HG03439 (cell line): ENCODE measurements around the gene TRAF7.

Source experiments
- ATAC-seq: cut with Tn5 transposase; IDR thresholded peaks from one replicate; pipeline ENCODE4 v1.9.1; 2021; ENCODE audit warnings: mild to moderate bottlenecking, moderate library complexity; ENCODE audit not compliant: unreplicated experiment

TRAF7 gene

GRCh38 chr16:2180962-2181923 lies 25.7 kb downstream of the TRAF7 start:
- ATAC-seq: no peak

- no peak for ATAC-seq
These were observed 26.4 kb downstream of the TRAF7 start for GRCh38 chr16:2181952-2182351.

DNA sequence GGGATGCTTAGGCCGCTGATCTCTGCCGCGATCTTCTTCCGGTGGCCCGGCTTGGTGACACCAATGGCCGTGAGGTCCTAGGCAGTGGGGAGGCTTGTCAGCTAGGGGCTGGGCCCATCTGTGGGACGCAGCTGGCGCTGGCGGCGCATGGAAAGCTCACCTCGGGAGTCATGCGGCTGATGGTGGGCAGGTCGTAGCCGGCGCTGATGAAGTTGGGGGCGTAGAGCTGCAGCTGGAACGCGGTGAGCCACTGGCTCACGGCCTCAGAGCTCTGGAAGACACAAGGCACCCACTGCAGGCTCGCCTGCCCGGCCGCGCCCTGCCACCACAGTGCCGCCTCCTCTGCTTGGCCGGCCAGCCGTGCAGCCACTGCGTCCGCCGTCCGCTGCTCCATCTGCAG lies 28.1 kb downstream of the TRAF7 start:
- no peak for ATAC-seq

DNA sequence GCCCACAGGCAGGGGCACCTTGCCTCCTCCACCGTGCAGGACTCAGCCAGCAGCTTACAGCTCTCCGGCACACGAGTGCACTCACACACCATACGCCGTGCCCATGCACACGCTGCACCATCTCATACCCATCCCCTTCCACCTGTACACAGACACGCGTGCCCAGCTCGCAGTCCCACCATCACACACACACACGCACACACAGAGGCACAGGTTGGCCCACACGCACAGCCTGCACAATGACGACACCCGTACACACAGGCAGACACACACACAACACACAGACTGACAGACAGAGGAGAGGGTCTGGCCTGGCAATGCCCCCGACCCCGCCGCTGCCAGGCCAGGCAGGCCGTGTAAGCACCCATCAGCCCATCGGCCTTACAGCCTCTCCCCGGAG lies 28.8 kb downstream of the TRAF7 start:
- ATAC-seq: no peak

DNA sequence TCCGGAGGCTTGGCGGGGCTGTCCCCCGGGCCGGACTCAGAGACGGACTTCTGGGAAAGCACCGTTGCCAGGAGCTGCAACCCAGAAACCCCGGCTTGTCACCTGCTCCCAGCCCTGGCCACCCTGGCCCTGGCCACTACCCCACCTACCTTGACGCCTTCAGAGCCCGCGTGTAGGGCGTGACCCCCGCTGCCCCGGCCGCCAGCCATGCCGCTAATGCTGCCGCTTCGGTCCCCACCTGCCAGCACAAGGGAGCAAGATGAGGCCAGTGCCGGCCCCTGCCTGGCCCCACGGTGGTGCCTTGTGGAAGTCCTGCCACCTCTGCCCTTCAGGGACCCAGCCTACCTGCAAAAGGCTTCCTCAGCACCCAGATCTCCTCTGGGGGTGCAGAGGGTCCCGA lies 29.4 kb downstream of the TRAF7 start:
- ATAC-seq: no peak

DNA sequence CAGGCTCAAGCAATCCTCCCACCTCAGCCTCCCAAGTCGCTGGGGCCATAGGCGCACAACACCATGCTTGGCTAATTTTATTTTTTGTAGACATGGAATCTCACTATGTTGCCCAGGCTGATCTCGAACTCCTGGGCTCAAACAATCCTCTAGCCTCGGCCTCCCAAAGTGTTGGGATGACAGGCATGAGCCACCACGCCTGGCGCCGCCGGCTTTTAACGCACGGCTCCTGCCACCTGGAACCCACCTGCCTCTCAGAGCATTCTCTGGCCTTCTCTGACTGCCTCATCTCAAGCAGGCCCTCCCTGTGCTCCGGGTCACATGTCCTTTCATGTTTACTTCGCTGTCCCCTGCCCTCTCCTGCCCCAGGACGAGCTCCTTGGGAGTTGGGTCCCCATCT lies 30.5 kb downstream of the TRAF7 start:
- no peak for ATAC-seq

GRCh38 chr16:2186505-2186904 lies 30.9 kb downstream of the TRAF7 start:
- ATAC-seq: no peak

GRCh38 chr16:2187212-2187611 lies 31.6 kb downstream of the TRAF7 start:
- ATAC-seq: no peak

GRCh38 chr16:2188395-2188794 lies 32.8 kb downstream of the TRAF7 start:
- ATAC-seq: no peak

GRCh38 chr16:2189252-2189893 lies 33.8 kb downstream of the TRAF7 start:
- ATAC-seq: no peak

GRCh38 chr16:2190002-2190658 lies 34.5 kb downstream of the TRAF7 start:
- no peak for ATAC-seq

DNA sequence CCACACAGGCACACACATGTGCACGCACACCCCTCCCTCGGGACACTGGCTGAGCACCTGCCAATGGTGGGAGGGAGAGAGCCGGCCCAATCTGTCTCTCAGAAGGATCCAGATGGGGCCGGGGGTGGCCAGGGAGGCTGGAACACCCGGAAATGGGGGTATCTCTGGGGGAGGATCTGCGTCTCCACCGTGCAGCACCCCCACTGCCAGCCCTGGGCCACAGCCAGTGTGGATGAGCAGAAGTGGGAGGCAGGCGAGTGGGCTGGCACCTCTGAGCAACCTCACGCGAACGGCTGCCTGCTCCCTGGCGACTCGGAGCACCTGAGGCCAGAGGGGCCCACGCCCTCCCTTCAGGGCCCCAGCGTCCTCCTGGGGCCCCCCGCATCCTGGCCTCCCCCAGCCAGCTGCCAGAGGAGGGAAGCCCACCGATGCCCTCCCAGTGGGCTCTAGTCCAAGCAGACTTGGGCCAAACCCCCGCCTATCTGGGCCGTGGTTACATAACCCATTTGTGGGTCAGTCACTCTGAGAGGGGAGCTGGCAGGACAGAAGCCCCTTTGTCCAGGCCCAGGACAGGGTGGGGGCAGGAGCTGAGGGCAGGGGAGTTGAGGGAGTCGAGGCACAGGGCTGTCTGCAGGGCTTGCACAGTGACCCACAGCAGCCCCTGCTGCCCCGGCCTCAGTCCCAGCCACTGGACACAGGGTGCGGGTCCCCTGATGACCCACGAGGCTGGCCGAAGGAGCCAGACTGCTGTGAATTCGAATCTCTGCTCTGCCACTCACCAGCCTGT lies 35.3 kb downstream of the TRAF7 start:
- no peak for ATAC-seq

DNA sequence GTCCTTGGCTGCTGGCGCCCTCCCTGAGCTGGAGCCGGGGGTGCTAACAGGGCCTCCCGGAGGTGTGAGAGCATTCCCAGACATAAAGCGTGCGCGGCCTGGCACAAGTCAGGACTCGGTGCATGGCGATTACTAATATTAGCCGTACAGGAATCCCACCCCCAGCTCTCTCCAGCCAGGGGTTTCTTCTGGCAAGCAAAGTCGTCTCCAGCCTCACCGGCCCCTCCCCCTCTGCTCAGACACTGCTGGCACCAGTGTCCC lies 35.8 kb downstream of the TRAF7 start:
- no peak for ATAC-seq

DNA sequence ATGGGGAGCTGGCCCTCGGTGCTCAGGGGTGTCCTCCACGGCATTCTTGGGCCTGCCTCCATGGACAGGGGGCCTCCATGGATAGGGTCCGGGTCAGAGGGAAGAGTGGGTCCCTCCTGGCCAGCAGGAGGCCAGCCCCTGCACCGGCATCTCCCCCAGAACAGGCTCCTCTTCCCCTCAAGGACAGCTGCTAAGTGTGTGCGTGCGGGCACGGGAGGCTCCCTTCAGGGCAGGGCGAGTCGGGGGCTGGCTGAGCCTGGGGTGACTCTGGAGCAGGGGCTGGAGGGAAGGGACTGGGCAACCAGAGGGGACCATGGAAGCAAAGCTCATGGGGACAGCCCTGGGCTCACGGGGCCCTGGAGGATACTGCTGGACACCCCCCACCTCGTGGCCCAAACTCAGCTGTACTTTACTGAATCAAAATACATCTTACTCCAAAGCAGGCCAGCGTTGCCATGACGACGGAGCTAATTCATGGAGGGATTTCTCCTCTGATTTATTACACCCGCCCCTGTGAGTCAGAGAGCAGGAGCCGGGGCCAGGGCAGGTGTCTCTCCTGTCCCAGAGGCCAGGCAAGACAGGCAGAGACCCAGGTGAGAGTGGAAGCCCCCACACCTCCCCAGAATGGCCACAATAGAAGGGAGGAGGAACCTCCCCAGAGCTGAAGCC lies 38.7 kb downstream of the TRAF7 start:
- ATAC-seq: no peak

DNA sequence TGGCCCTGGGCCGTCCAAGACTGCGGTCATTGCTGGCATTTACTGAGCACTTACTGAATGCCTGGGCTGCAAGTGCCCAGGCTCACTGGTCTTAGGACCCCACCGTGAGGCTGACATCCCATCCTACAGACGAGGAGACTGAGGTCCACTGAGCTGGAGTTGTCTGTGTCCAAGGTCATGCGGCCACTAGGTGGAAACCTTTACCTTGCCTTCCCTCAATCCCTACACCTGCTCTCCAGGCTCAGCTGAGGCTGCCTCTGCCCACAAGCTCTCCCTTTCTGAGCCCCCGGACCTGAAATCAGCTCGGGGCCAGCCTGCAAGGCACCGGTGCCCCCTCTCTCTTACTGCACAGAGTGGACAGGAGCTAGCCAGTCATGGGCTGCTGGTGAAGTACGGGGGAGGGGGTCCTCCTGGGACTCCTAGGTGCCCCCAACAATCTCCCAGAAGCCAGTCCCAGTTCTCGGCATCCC lies 39.3 kb downstream of the TRAF7 start:
- no peak for ATAC-seq

- ATAC-seq: no peak
These were observed 40.0 kb downstream of the TRAF7 start for GRCh38 chr16:2195322-2196161.

DNA sequence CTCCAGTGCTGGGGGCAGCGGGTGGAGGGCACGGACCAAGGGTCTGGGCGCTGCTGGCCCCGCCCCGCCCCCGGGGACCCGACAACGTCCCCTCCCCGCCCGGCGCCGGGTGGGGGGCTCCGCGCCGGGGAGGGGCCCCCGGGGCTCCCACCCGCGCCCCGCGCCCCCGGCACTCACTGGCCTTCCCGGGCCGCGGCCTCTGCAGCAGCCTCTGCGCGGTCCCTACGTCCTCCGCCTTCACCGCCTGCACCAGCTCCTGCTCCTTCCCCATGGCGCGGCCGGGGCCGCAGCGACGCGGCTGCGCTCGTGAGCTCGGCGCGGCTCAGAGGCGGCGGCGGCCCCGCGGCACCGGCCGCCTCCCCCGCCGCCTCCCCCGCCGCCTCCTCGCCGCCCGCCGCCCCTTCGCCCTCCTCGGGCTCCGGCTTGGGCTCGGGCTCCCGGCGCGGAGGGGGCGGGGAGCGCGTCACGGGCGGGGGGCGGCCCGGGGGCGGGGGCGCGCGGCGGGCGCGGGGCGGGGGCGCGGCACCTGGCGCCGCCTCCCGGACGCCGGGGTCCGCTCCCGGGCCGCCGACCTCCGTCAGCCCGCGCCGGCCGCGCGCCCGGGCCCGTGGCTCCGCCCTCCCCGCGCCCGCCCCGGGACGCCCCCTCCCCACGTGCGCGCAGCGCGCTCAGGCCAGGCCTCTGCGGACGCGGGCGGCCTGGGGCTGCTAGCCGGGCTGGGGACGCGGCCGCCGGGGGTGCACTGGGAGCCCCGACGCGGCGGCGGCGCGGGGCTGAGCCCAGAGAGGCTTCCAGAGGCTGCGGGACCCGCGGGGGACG lies 40.8 kb downstream of the TRAF7 start, which contains the start of gene CASKIN1:
Gene CASKIN1 (minus strand): TSS at position 444 of the 819 bp plus-strand sequence. CDS start 173 bp downstream, at position 271.
- ATAC-seq: no peak

DNA sequence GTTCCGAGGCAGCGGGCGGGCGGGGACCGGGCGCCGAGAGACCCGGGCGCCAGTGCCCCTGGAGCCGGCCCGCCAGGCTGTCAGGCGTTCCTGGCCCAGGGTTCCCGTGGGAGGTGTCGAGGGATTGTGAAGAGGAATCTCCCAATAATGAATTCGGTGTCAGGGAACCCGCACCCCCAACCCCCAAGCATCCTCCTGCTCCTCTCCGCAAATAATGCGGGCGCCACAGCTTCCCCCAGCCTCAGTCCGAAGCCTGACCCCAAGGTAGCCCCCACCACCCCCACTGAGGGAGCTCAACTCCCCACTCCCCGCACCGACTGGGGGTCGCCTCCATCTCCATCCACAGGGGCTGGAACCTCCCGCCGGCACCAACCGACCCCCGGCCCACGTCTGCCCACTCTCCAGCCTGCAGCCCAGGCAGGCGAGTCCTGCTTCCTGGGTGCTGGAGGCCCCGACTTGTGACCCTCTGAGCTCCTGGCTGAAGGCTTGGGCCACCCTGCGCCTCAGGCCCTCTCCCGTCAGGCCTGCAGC lies 41.5 kb downstream of the TRAF7 start:
- no peak for ATAC-seq
